Cardiac muscle cell (in vitro differentiated cells and primary cell): ENCODE data around the gene PLA2G2D. TPM values are rescaled to one million over a fixed set of nuclear protein-coding genes. Genes with fewer than 3 reads are reported as not detected.

ENCODE experiments used
- DNase-seq, 2 donors: peaks; one replicate each; pipeline versions ENCODE4 v3.0.0 to v3.0.0-alpha.2; 2010 to 2017; ENCODE audit warnings: low read depth in 1 of 2, low spot score in 1 of 2
- H3K27ac ChIP-seq: fragments of 200-600 bp; sonication (generic); 2 replicates; pipeline ENCODE4 v1.5.1; 2016
- H3K27me3 ChIP-seq: fragments of 200-600 bp; sonication (generic); 2 replicates; pipeline ENCODE4 v1.6.0; 2016; ENCODE audit warnings: control low read depth
- H3K36me3 ChIP-seq: fragments of 200-600 bp; sonication (generic); 2 replicates; pipeline ENCODE4 v1.5.1; 2016; ENCODE audit warnings: control low read depth
- H3K4me1 ChIP-seq: fragments of 200-600 bp; sonication (generic); 2 replicates; pipeline ENCODE4 v1.8.1; 2017; ENCODE audit warnings: low read depth, mild to moderate bottlenecking, mixed run types
- H3K4me3 ChIP-seq: fragments of 200-600 bp; sonication (generic); 2 replicates; pipeline ENCODE4 v1.5.1; 2016; ENCODE audit warnings: mild to moderate bottlenecking
- H3K9me3 ChIP-seq: fragments of 200-600 bp; sonication (generic); 2 replicates; pipeline ENCODE4 v1.5.1; 2017; ENCODE audit warnings: low read depth, mild to moderate bottlenecking, control low read depth
- polyA plus RNA-seq: library from polyadenylated mRNA; unstranded; fragments of >200 nt; fragmentation: Nextera tagmentation; extraction: Ambion mirVana; gene quantifications from 2 replicates; pipeline ENCODE4 v1.2.1, GENCODE V29; 2016
- total RNA-seq: library from RNA; depleted of rRNA; stranded (reverse); fragments of >200 nt; gene quantifications from 2 replicates; pipeline ENCODE4 v1.2.3, GENCODE V29; 2016
- TF ChIP-seq, protein P1 (sequence below): IDR thresholded peaks from 2 replicates; pipeline ENCODE4 v1.5.1; 2012; ENCODE audit warnings: low read depth, mild to moderate bottlenecking, low read length

Gene PLA2G2D
- total and polyA plus RNA-seq, 2 experiments from 2014 or later: not detected

DNA sequence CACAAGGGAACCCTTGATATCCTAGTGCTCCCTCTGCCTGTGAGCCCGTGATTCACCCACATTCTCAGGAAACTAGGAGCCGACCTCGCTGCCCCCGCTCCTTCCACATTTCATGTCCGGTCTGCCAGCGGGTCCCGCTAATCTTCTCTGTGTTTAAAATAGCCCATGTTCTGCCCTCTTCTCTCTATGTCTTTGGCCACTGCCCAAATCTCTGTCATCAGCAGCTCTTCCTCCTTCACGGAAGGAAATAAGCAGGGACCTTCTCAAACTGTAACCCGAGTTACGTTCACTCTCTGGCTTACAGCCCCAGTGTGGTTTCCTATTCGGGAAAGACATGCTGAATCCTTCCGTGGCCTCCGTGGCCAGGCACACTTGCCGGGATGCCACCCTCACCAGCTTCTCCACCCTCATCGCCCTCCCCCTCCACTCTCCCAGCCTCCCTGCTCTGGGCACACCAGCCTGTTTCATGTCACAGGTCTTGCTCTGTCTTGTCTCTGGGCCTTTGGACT is 45.4 kb upstream of the PLA2G2D start:
- TF ChIP-seq, protein P1, sequence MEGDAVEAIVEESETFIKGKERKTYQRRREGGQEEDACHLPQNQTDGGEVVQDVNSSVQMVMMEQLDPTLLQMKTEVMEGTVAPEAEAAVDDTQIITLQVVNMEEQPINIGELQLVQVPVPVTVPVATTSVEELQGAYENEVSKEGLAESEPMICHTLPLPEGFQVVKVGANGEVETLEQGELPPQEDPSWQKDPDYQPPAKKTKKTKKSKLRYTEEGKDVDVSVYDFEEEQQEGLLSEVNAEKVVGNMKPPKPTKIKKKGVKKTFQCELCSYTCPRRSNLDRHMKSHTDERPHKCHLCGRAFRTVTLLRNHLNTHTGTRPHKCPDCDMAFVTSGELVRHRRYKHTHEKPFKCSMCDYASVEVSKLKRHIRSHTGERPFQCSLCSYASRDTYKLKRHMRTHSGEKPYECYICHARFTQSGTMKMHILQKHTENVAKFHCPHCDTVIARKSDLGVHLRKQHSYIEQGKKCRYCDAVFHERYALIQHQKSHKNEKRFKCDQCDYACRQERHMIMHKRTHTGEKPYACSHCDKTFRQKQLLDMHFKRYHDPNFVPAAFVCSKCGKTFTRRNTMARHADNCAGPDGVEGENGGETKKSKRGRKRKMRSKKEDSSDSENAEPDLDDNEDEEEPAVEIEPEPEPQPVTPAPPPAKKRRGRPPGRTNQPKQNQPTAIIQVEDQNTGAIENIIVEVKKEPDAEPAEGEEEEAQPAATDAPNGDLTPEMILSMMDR: peak; percentile 50
- Histone ChIP-seq H3K4me1 (no peaks in the 10 kb centered on the region), H3K9me3 (no peaks in the 10 kb centered on the region), H3K27ac (no peak overlapping the region), H3K4me3 (no peak overlapping the region), H3K36me3 (no peaks in the 10 kb centered on the region), H3K27me3 (no peaks in the 10 kb centered on the region)
- peak; percentile 12 to 80 for DNase-seq

DNA sequence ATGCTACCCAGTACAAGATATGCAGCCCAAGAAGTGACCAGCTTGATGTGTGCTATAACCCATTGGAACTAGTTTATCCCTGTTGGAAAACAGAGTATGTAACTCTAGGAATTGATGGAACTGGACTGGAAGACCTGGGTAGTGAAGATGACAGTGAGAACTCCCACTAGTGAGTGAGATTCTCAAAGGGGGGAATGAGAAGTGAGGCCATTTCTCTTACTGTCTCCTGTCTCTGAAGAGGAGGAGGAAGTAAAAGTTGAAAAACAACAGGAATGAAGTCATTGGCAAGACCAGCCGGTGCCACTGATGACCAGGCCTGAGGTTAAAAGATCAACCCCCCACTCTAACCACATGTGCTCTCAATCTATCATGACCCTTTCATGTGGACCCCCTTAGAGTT is 40.7 kb upstream of the PLA2G2D start:
- Histone ChIP-seq H3K9me3 (no peaks in the 10 kb centered on the region), H3K27ac (no peak overlapping the region), H3K4me3 (no peak overlapping the region), H3K4me1 (no peaks in the 10 kb centered on the region), H3K36me3 (no peaks in the 10 kb centered on the region), H3K27me3 (no peaks in the 10 kb centered on the region)
- TF ChIP-seq, protein P1: no peak
- DNase-seq: peak in 1 of 2 donors; percentile 14

- no peaks in the 10 kb centered on the region for H3K36me3 ChIP-seq
- no peaks in the 10 kb centered on the region for H3K4me1 ChIP-seq
- TF ChIP-seq, protein P1: no peak
- no peak overlapping the region for H3K4me3 ChIP-seq
- no peaks in the 10 kb centered on the region for H3K27me3 ChIP-seq
- no peak overlapping the region for H3K27ac ChIP-seq
- no peak for DNase-seq
- no peaks in the 10 kb centered on the region for H3K9me3 ChIP-seq
Observed at GRCh38 chr1:20158358-20159070, 39.2 kb upstream of the PLA2G2D start.

DNA sequence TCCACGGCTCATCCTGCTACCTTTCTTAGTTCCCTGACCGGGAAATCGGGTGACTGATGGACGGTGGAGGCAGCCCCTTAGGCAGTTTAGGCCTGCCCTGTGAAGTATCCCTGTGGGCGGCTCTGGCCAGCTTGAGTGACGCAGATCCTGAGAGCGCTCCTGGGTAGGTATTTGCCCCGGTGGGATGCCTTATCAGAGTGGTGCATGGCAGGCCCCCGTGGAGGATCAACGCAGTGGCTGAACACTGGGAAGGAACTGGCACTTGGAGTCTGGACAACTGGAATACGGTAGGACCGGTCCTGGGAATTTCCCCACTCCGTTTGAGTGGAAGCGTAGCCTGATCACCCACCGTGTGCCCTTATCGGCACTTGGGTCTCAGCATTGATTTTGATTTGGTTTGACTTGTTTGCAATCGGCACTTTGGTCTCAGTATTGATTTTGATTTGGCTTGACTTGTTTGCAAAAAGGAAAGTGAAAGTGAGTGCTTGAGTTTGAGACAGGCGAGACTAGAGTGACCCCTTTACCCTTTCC is 35.0 kb upstream of the PLA2G2D start:
- no peak overlapping the region for H3K4me3 ChIP-seq
- no peaks in the 10 kb centered on the region for H3K4me1 ChIP-seq
- no peaks in the 10 kb centered on the region for H3K36me3 ChIP-seq
- TF ChIP-seq, protein P1: no peak
- no peak for DNase-seq
- H3K27ac ChIP-seq: no peak overlapping the region
- H3K27me3 ChIP-seq: no peaks in the 10 kb centered on the region
- H3K9me3 ChIP-seq: no peaks in the 10 kb centered on the region

- DNase-seq: peak in 1 of 2 donors; percentile 32
- H3K36me3 ChIP-seq: no peaks in the 10 kb centered on the region
- no peak overlapping the region for H3K4me3 ChIP-seq
- no peaks in the 10 kb centered on the region for H3K9me3 ChIP-seq
- no peak overlapping the region for H3K27ac ChIP-seq
- no peaks in the 10 kb centered on the region for H3K4me1 ChIP-seq
- no peaks in the 10 kb centered on the region for H3K27me3 ChIP-seq
- TF ChIP-seq, protein P1: no peak
Observed at GRCh38 chr1:20153000-20153418, 33.7 kb upstream of the PLA2G2D start.
